Measurements from ENCODE around the gene LOXL1.

- TF ChIP-seq CTCF (conservative IDR thresholded peaks at IDR 0.05; ENCODE audit: low read length) (no peak), EZH2phosphoT487 (IDR thresholded peaks at IDR 0.05; ENCODE audit: borderline replicate concordance, low read depth, low read length) (no peak)
Observed at GRCh38 chr15:73905225-73905827, 20.9 kb upstream of the LOXL1 start.
